Measurements from ENCODE around the gene CREB1.

DNA sequence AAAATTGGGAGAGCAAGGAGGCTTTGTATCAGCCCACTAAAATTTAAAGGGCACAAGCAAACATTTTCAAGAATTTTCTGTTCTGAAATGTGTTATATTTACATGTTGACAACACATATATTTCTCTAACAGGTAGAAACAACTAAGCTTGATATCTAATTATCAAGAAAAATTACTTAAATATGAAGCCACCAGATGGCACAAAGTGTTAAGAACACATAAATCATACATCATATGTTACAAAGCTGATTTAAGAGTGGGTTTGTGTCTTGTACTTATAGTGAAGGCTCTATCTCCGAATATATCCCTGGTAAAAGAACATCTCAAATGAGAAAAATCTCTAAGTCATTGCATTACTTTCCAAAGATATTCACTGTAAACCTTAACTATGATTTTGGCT lies 19.6 kb upstream of the CREB1 start:
- TF ChIP-seq, protein P1, sequence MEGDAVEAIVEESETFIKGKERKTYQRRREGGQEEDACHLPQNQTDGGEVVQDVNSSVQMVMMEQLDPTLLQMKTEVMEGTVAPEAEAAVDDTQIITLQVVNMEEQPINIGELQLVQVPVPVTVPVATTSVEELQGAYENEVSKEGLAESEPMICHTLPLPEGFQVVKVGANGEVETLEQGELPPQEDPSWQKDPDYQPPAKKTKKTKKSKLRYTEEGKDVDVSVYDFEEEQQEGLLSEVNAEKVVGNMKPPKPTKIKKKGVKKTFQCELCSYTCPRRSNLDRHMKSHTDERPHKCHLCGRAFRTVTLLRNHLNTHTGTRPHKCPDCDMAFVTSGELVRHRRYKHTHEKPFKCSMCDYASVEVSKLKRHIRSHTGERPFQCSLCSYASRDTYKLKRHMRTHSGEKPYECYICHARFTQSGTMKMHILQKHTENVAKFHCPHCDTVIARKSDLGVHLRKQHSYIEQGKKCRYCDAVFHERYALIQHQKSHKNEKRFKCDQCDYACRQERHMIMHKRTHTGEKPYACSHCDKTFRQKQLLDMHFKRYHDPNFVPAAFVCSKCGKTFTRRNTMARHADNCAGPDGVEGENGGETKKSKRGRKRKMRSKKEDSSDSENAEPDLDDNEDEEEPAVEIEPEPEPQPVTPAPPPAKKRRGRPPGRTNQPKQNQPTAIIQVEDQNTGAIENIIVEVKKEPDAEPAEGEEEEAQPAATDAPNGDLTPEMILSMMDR (IDR thresholded peaks at IDR 0.05), result no peak
- TF ChIP-seq EZH2 (IDR thresholded peaks at IDR 0.05; ENCODE audit: borderline replicate concordance, insufficient read depth, low read depth, low read length, poor library complexity, severe bottlenecking), result no peak

All from B cell (primary cell).